SK-N-SH treated with all-trans-retinoic acid at 6 μM for 48 hours (cell line): ENCODE data around the gene INPP5E.

ENCODE experiments used
- ATAC-seq: fragments of 200-7000 bp; cut with Tn5 transposase; 3 replicates; pipeline ENCODE4 v1.9.1; 2020; ENCODE audit warnings: mild to moderate bottlenecking, moderate library complexity
- BACH2 ChIP-seq: fragments of 250-450 bp; sonication (Bioruptor Pico); IDR thresholded peaks from 2 replicates; pipeline ENCODE4 v1.9.0; 2021; ENCODE audit warnings: mild to moderate bottlenecking, borderline replicate concordance
- CSDC2 ChIP-seq: fragments of 250-450 bp; sonication (Bioruptor Pico); IDR thresholded peaks from 2 replicates; pipeline ENCODE4 v1.5.0; 2020; ENCODE audit warnings: mild to moderate bottlenecking, moderate library complexity
- ESRRG ChIP-seq: fragments of 250-450 bp; sonication (Bioruptor Pico); IDR thresholded peaks from 2 replicates; pipeline ENCODE4 v1.6.1; 2021; ENCODE audit warnings: mild to moderate bottlenecking
- ISL1 ChIP-seq: fragments of 250-450 bp; sonication (Bioruptor Pico); IDR thresholded peaks from 2 replicates; pipeline ENCODE4 v2.1.2; 2022; ENCODE audit warnings: mild to moderate bottlenecking, moderate library complexity
- PPARA ChIP-seq: fragments of 250-450 bp; sonication (Bioruptor Pico); IDR thresholded peaks from 2 replicates; pipeline ENCODE4 v1.5.0; 2020; ENCODE audit warnings: mild to moderate bottlenecking, borderline replicate concordance
- RARB ChIP-seq: fragments of 250-450 bp; sonication (Bioruptor Pico); IDR thresholded peaks from 2 replicates; pipeline ENCODE4 v1.8.0; 2021; ENCODE audit warnings: mild to moderate bottlenecking, moderate library complexity
- SNAI2 ChIP-seq: fragments of 250-450 bp; sonication (Bioruptor Pico); IDR thresholded peaks from 2 replicates; pipeline ENCODE4 v1.5.0; 2020; ENCODE audit warnings: mild to moderate bottlenecking, moderate library complexity
- TCF4 ChIP-seq: fragments of 250-450 bp; sonication (Bioruptor Pico); IDR thresholded peaks from 2 replicates; pipeline ENCODE4 v1.8.0; 2021; ENCODE audit warnings: mild to moderate bottlenecking, moderate library complexity, borderline replicate concordance
- TOX ChIP-seq: fragments of 250-450 bp; sonication (Bioruptor Pico); IDR thresholded peaks from 2 replicates; pipeline ENCODE4 v1.8.0; 2021; ENCODE audit warnings: mild to moderate bottlenecking, moderate library complexity, borderline replicate concordance
- ZC3H10 ChIP-seq: fragments of 250-450 bp; sonication (Bioruptor Pico); IDR thresholded peaks from 2 replicates; pipeline ENCODE4 v1.5.1; 2021; ENCODE audit warnings: mild to moderate bottlenecking, moderate library complexity
- ZFP3 ChIP-seq: fragments of 250-450 bp; sonication (Bioruptor Pico); IDR thresholded peaks from 2 replicates; pipeline ENCODE4 v1.5.0; 2020; ENCODE audit warnings: mild to moderate bottlenecking, moderate library complexity
- ZNF565 ChIP-seq: fragments of 450-650 bp; formaldehyde crosslinking; conservative IDR thresholded peaks from 2 replicates; pipeline ENCODE4 v1.5.0; 2020; ENCODE audit warnings: low read depth, mild to moderate bottlenecking, moderate library complexity
- ZNF8 ChIP-seq: fragments of 450-650 bp; formaldehyde crosslinking; IDR thresholded peaks from 2 replicates; pipeline ENCODE4 v1.5.0; 2020; ENCODE audit warnings: mild to moderate bottlenecking, moderate library complexity
- TF ChIP-seq, protein P1 (sequence below): fragments of 250-450 bp; sonication (Bioruptor Pico); IDR thresholded peaks from 2 replicates; pipeline ENCODE4 v1.8.0; 2020; ENCODE audit warnings: mild to moderate bottlenecking, moderate library complexity, borderline replicate concordance
- TF ChIP-seq, protein P2 (sequence below): fragments of 250-450 bp; sonication (Bioruptor Pico); IDR thresholded peaks from 2 replicates; pipeline ENCODE4 v1.5.1; 2021; ENCODE audit warnings: mild to moderate bottlenecking, moderate library complexity
- TF ChIP-seq, protein P3 (sequence below): fragments of 250-450 bp; sonication (Bioruptor Pico); IDR thresholded peaks from 2 replicates; pipeline ENCODE4 v1.8.0; 2021; ENCODE audit warnings: low read depth, mild to moderate bottlenecking, moderate library complexity, borderline replicate concordance
- TF ChIP-seq, protein P4 (sequence below): fragments of 250-450 bp; sonication (Bioruptor Pico); IDR thresholded peaks from 2 replicates; pipeline ENCODE4 v1.5.0; 2020; ENCODE audit warnings: mild to moderate bottlenecking, moderate library complexity

INPP5E gene

DNA sequence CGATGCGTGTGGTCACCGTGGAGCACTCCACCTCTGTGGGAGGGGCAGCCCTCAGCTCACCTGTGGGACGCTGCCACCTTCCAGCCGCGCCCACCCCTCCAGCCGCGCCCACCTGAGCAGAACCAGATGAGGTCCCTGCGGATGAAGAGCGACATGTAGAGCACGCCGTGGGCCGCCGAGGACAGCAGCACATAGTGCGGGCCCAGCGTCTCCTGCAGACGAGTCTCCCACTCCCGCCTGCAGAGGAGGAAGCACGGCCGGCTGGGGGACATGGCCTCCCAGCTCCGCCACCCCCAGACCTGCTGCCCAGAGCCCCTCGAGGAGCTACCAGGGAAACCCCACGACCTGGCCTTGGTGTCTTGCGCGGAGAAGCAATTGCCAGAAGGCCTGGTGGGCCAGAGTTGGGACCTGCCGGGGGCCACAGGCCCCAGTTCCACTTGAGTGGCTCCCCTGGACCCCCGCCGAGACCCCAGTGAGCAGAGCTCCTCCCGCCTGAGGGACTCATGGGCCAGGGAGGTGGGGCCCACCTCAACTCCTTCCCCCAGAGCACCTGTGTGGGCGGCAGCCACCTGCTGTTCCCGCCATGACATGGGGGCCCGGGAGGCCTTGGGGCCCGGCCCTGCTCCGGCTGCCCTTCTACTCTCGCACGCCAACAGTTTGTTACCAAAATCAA lies 6.5 kb downstream of the INPP5E start (continued):
- TF ChIP-seq, protein P1, sequence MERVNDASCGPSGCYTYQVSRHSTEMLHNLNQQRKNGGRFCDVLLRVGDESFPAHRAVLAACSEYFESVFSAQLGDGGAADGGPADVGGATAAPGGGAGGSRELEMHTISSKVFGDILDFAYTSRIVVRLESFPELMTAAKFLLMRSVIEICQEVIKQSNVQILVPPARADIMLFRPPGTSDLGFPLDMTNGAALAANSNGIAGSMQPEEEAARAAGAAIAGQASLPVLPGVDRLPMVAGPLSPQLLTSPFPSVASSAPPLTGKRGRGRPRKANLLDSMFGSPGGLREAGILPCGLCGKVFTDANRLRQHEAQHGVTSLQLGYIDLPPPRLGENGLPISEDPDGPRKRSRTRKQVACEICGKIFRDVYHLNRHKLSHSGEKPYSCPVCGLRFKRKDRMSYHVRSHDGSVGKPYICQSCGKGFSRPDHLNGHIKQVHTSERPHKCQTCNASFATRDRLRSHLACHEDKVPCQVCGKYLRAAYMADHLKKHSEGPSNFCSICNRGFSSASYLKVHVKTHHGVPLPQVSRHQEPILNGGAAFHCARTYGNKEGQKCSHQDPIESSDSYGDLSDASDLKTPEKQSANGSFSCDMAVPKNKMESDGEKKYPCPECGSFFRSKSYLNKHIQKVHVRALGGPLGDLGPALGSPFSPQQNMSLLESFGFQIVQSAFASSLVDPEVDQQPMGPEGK, result no peak
- TF ChIP-seq, protein P2, sequence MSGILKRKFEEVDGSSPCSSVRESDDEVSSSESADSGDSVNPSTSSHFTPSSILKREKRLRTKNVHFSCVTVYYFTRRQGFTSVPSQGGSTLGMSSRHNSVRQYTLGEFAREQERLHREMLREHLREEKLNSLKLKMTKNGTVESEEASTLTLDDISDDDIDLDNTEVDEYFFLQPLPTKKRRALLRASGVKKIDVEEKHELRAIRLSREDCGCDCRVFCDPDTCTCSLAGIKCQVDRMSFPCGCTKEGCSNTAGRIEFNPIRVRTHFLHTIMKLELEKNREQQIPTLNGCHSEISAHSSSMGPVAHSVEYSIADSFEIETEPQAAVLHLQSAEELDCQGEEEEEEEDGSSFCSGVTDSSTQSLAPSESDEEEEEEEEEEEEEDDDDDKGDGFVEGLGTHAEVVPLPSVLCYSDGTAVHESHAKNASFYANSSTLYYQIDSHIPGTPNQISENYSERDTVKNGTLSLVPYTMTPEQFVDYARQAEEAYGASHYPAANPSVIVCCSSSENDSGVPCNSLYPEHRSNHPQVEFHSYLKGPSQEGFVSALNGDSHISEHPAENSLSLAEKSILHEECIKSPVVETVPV (CRISPR knock-in tag), result no peak
- no peak for TF ChIP-seq SNAI2
- TF ChIP-seq TOX (CRISPR knock-in tag), result no peak
- TF ChIP-seq ZC3H10 (CRISPR knock-in tag), result no peak
- no peak for TF ChIP-seq BACH2
- TF ChIP-seq TCF4 (CRISPR knock-in tag), result no peak

DNA sequence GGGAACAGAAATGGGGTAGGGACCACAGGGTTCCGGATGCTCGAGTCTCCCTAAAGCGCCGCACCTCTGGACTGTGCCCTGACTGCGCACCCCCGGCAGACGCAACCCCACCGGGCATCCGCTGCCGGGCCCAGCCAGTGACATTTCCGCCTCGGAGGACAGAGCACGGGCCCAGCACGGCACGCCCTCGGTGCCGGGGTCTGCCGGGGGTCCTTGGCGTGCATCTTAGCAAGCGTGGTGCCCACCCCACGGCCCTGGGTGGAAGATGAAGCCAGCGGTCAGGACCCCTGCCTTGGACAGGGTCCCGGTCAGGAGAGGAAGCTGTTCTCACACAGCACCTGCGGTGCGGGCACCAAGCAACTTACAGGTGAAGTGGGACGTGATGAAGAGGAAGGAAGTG lies 7.1 kb downstream of the INPP5E start:
- TF ChIP-seq RARB (CRISPR knock-in tag), result no peak
- no peak for TF ChIP-seq ESRRG (CRISPR knock-in tag)
- TF ChIP-seq, protein P3, sequence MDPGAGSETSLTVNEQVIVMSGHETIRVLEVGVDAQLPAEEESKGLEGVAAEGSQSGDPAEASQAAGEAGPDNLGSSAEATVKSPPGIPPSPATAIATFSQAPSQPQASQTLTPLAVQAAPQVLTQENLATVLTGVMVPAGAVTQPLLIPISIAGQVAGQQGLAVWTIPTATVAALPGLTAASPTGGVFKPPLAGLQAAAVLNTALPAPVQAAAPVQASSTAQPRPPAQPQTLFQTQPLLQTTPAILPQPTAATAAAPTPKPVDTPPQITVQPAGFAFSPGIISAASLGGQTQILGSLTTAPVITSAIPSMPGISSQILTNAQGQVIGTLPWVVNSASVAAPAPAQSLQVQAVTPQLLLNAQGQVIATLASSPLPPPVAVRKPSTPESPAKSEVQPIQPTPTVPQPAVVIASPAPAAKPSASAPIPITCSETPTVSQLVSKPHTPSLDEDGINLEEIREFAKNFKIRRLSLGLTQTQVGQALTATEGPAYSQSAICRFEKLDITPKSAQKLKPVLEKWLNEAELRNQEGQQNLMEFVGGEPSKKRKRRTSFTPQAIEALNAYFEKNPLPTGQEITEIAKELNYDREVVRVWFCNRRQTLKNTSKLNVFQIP, result no peak
- no peak for TF ChIP-seq ZNF8 (CRISPR knock-in tag)
- TF ChIP-seq TCF4 (CRISPR knock-in tag), result no peak
- TF ChIP-seq SNAI2, result no peak
- TF ChIP-seq ISL1 (CRISPR knock-in tag), result no peak
- TF ChIP-seq BACH2, result no peak
- TF ChIP-seq, protein P4, sequence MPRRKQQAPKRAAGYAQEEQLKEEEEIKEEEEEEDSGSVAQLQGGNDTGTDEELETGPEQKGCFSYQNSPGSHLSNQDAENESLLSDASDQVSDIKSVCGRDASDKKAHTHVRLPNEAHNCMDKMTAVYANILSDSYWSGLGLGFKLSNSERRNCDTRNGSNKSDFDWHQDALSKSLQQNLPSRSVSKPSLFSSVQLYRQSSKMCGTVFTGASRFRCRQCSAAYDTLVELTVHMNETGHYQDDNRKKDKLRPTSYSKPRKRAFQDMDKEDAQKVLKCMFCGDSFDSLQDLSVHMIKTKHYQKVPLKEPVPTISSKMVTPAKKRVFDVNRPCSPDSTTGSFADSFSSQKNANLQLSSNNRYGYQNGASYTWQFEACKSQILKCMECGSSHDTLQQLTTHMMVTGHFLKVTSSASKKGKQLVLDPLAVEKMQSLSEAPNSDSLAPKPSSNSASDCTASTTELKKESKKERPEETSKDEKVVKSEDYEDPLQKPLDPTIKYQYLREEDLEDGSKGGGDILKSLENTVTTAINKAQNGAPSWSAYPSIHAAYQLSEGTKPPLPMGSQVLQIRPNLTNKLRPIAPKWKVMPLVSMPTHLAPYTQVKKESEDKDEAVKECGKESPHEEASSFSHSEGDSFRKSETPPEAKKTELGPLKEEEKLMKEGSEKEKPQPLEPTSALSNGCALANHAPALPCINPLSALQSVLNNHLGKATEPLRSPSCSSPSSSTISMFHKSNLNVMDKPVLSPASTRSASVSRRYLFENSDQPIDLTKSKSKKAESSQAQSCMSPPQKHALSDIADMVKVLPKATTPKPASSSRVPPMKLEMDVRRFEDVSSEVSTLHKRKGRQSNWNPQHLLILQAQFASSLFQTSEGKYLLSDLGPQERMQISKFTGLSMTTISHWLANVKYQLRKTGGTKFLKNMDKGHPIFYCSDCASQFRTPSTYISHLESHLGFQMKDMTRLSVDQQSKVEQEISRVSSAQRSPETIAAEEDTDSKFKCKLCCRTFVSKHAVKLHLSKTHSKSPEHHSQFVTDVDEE, result no peak
- TF ChIP-seq TOX (CRISPR knock-in tag), result no peak
- no peak for TF ChIP-seq ZFP3 (CRISPR knock-in tag)
- no peak for TF ChIP-seq ZC3H10 (CRISPR knock-in tag)
- TF ChIP-seq, protein P2 (CRISPR knock-in tag), result no peak
- TF ChIP-seq ZNF565, result no peak
- no peak for TF ChIP-seq CSDC2

DNA sequence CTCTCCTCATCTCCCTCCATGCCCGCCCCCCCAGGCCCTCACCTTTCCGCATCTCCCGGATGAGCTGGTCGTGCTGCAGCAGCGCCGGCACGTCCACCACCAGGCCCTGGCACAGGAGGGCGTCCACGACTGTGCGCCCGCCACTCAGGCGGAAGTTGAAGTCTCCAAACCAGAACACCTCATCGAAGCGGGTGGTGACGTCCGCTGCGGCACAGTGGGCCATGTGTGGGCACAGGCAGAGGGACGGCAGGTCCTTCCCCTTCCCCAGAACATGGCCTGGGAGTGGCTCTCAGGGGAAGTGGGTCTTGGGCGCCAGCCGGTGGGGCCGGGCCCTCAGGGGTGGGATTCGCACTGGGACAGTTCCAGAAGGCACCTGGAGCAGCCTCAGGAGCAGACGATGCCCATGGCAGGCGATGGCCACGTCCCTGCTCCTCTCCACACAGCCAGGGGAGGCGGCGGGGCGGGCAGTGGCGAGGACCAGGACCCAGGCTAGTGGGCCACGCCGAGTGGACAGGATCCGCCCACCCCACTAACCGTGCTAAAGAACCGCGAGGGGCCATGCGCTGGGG lies 7.8 kb downstream of the INPP5E start:
- no peak for ATAC-seq
- TF ChIP-seq ZNF8 (CRISPR knock-in tag) (no peak), CSDC2 (no peak), PPARA (no peak), ZC3H10 (CRISPR knock-in tag) (no peak), TCF4 (CRISPR knock-in tag) (no peak)
- TF ChIP-seq, protein P2 (CRISPR knock-in tag), result no peak

More for the DNA sequence above, 7.1 kb downstream of the INPP5E start:
- ATAC-seq, result no peak
